Stimulated activated CD8-positive, alpha-beta memory T cell treated with anti-CD3 and anti-CD28 coated beads, Interleukin-7, amount 100 ng/mL, for 24 hours (primary cell): ENCODE data around the gene DDX17.

Source experiments
- DNase-seq: peaks from one replicate; pipeline ENCODE4 v3.0.0-alpha.2; 2020; ENCODE audit warnings: low read depth

Gene DDX17

GRCh38 chr22:38448945-38449745 is 57.0 kb downstream of the DDX17 start:
- DNase-seq: no peak

GRCh38 chr22:38446018-38446601 is 60.0 kb downstream of the DDX17 start:
- DNase-seq: no peak

- no peak for DNase-seq
Observed at GRCh38 chr22:38444783-38445182, 61.3 kb downstream of the DDX17 start.

DNA sequence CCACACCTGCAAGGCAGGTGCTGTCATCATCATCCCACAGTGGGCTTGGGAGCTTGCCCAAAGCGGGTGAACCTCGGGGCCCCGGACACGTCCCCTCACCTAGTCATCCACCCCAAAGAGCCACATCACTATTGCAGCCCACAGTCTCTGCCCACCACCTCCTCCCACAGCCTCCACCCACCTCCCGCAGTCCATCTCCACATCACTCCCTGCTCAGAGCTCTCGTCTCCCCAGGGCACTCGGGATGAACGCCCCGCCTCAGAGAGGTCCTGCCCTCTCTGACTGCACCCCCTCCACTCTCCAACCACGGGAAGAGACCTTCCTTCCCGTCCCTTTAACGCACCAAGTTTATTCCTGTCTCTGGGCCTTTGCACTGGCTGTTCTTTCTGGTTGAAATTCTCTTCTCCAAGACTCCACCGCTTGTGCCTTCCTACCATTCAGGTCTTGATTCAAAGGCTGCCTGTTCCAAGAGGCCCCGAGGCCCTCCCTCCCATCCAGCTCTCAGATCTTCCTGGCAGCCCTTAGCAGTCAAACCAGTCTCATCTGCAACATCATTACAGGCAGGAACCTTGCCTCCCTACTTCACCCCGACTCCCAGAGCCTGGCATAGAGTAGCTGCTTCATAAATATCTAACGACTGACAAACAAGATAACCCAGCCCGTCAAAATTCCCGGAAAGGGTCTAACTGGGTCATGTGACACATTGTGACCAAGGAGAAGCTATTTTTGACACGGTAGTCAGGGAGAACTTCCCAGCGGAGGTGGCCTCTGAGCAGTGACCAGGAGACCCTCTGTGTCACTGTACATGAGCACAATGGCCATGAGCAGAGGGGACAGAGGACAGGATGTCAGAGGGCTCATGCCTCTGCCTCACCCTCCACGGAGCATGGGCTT is 62.2 kb downstream of the DDX17 start:
- DNase-seq: no peak

- no peak for DNase-seq
Observed at GRCh38 chr22:38442967-38443627, 63.0 kb downstream of the DDX17 start.

DNA sequence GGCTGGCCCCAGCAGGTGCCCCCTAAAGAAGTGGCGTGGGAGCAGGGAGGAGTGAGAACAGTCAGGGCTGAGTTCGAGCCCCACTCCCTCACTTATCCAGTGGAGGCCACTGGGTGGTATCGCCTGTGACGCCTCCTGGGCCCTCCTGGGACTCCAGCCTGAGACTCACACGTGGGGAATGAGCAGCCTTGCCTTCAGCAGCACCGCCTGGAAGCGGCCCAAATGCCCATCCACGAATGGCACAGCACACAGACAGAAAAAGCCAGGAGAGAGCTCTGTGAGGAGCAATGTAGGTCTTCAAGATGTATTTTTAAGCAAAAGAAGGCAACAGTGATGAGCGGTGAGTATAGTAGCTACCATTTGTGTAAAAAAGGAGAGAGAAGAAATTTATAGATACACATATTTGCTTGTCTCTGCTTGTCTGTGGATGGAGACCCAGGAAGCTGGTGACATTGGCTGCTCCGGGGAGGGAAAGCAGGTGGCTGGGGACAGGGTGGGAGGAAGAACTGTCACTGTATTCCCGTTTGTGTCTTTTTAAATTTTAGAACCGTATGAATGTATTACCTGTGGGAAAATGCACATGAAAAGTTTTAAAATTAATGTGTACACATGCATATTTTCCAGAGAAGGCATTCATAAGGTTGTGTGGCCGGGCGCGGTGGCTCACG is 64.4 kb downstream of the DDX17 start:
- no peak for DNase-seq

GRCh38 chr22:38440747-38441350 is 65.3 kb downstream of the DDX17 start:
- no peak for DNase-seq

DNA sequence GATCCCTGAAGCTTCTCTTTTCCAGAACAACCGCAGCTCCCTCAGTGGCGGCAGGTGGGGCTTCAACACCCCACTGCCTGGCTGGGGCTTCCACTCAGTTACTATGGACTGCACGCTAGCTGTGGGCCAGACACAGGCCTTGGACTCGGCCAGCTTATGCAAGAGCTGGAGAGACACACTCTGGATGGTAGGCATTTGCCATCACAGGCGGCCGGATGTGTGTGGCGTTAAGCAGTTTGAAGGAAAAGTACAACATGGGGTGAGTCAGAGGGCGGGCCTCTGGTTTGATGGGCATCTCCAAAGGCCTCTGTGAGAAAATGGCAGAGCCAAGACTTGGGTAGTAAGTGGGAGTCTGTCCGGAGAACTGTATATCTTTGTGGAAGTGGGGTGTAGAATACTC is 68.7 kb downstream of the DDX17 start:
- DNase-seq: no peak

DNA sequence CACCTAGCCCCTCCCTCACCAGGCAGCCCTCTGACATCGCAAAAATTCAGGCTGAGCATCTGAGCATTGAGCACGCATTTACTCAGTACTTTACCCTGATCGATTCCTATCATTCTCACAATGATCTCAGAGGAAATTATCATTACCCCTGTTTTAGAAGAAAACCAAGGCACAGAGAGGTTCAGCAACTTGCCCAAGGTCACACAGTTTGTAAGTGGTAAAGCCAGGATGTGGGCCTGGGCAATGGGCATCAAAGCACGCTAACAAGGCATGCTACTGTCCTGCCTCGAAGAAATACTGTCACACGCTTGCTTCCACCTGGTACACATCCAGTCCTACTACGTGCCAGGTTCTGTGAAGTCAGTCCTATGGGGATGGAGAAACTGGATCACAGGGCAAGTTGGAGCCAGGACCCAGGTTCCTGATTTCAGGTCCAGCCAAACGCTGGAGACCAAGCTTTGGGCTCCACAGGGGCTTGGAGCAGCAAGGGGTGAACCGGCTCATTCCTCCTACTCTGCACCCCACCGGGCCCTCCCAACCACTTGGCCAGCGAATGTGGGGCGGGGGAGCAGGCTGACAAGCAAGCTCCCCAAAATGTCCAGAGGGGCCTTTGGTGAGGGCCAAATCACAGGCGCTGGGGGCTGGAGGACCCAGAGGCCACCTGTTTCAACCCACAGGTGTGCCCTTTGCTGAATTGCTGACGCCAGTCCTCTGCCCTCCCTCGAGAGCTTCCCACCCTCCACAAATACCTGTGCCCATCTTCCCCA is 69.3 kb downstream of the DDX17 start:
- DNase-seq: no peak

DNA sequence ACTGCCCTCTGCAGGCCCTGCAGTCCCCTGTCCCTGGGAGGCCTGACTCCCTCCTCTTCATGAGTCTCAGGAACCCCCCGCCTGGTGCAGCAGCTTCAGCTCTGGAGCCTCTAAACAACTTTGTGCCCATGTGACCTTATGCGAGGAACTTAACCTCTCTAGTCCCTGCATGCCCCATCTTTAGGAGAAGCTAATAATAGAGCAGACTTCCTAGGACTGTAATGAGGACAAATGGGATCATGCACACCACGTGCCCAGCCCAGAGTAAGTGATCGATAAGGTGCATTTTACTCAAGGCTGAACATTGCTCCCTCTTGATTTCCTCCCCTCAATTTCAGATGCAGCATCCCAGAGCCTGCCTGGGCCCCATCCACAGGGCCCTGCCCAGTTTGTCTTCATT is 70.1 kb downstream of the DDX17 start:
- no peak for DNase-seq

GRCh38 chr22:38435010-38435409 is 71.1 kb downstream of the DDX17 start:
- DNase-seq: no peak

GRCh38 chr22:38433871-38434270 is 72.2 kb downstream of the DDX17 start:
- DNase-seq: no peak
